Mesothelial cell of epicardium (in vitro differentiated cells): ENCODE measurements around the gene HOMER2. TPM values are rescaled to one million over a fixed set of nuclear protein-coding genes. Genes with fewer than 3 reads are reported as not detected.
A peak's percentile ranks its signal among the peaks of the same experiment; 100 is the strongest.

Source experiments
- DNase-seq, 2 experiments: peaks; one replicate each; pipeline ENCODE4 v3.0.0; 2021; ENCODE audit warnings: low spot score in 2 of 2; ENCODE audit not compliant: unreplicated experiment in 2 of 2
- H3K27ac Mint-ChIP-seq: 2 replicates; pipeline ENCODE4 v1.8.0; 2021; ENCODE audit warnings: mixed read lengths
- H3K27me3 Mint-ChIP-seq: 2 replicates; pipeline ENCODE4 v1.8.0; 2021; ENCODE audit warnings: low read depth, mixed read lengths
- H3K36me3 Mint-ChIP-seq: 2 replicates; pipeline ENCODE4 v1.8.0; 2021; ENCODE audit warnings: mixed read lengths
- H3K4me1 Mint-ChIP-seq: 2 replicates; pipeline ENCODE4 v1.8.0; 2021; ENCODE audit warnings: mixed read lengths
- H3K4me3 Mint-ChIP-seq: 2 replicates; pipeline ENCODE4 v1.8.0; 2021; ENCODE audit warnings: mild to moderate bottlenecking, moderate library complexity, mixed read lengths
- H3K9me3 Mint-ChIP-seq: 2 replicates; pipeline ENCODE4 v1.8.0; 2021; ENCODE audit warnings: mixed read lengths
- total RNA-seq: library from RNA; stranded (reverse); gene quantifications from 3 replicates; pipeline ENCODE4 v1.2.1, GENCODE V29; 2021
- TF ChIP-seq, protein P1 (sequence below): fragments of 200-600 bp; sonication (generic); IDR thresholded peaks from one replicate; pipeline ENCODE4 v1.5.0; 2021; ENCODE audit warnings: antibody characterized with exemption; ENCODE audit not compliant: unreplicated experiment

The HOMER2 gene
- total RNA-seq, 1 donor from 2014 or later = 15.9 TPM

DNA sequence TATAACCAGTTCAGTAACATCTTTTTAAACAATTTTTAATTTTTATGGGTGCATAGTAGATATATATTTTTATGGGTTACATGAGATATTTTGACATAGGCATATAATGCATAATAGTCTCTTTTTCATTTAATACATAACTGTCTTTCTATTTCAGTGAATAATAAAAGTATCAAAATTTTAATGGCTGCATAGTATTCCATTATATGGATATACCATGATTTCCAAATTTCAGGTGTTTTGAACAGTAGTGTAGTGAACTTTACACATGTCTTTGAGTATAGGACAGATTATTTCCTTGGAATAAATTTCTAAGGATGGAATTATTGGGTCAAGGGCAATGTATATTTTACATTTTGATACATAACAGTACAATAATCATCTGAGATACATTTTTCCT, 132.4 kb downstream of the HOMER2 start:
- no peak for DNase-seq
- TF ChIP-seq, protein P1, sequence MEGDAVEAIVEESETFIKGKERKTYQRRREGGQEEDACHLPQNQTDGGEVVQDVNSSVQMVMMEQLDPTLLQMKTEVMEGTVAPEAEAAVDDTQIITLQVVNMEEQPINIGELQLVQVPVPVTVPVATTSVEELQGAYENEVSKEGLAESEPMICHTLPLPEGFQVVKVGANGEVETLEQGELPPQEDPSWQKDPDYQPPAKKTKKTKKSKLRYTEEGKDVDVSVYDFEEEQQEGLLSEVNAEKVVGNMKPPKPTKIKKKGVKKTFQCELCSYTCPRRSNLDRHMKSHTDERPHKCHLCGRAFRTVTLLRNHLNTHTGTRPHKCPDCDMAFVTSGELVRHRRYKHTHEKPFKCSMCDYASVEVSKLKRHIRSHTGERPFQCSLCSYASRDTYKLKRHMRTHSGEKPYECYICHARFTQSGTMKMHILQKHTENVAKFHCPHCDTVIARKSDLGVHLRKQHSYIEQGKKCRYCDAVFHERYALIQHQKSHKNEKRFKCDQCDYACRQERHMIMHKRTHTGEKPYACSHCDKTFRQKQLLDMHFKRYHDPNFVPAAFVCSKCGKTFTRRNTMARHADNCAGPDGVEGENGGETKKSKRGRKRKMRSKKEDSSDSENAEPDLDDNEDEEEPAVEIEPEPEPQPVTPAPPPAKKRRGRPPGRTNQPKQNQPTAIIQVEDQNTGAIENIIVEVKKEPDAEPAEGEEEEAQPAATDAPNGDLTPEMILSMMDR = no peak
- Mint-ChIP-seq H3K4me3 (no peak overlapping the region), H3K9me3 (peaks cover 3% of the 10 kb centered on the region), H3K36me3 (peaks cover 46% of the 10 kb centered on the region), H3K4me1 (no peaks in the 10 kb centered on the region), H3K27ac (no peak overlapping the region), H3K27me3 (no peaks in the 10 kb centered on the region)

DNA sequence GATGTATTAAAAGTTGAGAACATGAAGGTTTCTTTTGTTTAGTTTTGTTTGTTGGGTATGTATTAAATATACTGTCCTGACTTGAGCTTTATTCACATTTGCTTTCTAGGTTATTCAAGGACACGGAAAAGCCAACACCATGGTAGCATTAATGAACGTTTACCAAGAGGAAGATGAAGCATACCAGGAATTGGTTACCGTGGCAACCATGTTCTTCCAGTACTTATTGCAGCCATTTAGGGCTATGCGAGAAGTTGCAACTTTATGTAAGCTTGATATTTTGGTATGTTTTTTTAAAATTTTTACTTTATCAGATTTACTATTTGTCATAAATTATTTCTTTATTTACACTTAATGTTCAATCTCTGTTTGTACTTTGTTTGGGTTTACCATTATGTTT, 139.5 kb downstream of the HOMER2 start:
- DNase-seq = no peak
- no peak overlapping the region for H3K27ac Mint-ChIP-seq
- H3K9me3 Mint-ChIP-seq = no peaks in the 10 kb centered on the region
- TF ChIP-seq, protein P1 = no peak
- no peak overlapping the region for H3K4me3 Mint-ChIP-seq
- H3K27me3 Mint-ChIP-seq = no peaks in the 10 kb centered on the region
- peaks cover 17% of the 10 kb centered on the region for H3K4me1 Mint-ChIP-seq
- peaks cover 23% of the 10 kb centered on the region for H3K36me3 Mint-ChIP-seq

DNA sequence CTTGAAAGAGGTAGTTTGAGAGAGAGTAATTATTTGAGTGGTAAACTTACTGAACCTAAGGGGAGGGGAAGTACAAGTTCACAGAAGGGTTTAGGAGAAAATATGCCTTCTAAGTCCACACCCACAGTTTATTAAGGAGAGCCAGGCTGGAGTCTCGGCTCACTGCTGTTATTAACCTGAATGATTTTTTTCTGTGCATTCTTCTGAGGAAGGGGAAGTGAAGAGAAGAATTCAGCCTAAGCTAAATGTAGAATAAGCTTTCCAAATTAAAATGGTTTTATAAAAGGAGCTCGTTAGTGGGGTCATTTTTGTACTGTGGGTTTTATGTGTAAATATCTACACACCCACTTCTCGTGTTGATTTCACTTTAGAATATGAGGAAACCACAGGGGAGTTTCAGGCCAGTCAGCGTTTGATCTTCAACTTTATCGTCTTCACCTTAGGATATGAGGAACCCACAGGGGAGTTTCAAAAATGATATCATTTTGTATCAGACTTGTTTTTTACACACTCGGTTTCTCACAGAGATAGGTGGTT, 141.6 kb downstream of the HOMER2 start:
- TF ChIP-seq, protein P1 = no peak
- DNase-seq = no peak
- peak overlapping the region; percentile 81 for H3K4me3 Mint-ChIP-seq
- H3K9me3 Mint-ChIP-seq = no peaks in the 10 kb centered on the region
- peaks cover 15% of the 10 kb centered on the region for H3K36me3 Mint-ChIP-seq
- no peaks in the 10 kb centered on the region for H3K27me3 Mint-ChIP-seq
- peaks cover 17% of the 10 kb centered on the region for H3K4me1 Mint-ChIP-seq
- H3K27ac Mint-ChIP-seq = peak overlapping the region; percentile 96

DNA sequence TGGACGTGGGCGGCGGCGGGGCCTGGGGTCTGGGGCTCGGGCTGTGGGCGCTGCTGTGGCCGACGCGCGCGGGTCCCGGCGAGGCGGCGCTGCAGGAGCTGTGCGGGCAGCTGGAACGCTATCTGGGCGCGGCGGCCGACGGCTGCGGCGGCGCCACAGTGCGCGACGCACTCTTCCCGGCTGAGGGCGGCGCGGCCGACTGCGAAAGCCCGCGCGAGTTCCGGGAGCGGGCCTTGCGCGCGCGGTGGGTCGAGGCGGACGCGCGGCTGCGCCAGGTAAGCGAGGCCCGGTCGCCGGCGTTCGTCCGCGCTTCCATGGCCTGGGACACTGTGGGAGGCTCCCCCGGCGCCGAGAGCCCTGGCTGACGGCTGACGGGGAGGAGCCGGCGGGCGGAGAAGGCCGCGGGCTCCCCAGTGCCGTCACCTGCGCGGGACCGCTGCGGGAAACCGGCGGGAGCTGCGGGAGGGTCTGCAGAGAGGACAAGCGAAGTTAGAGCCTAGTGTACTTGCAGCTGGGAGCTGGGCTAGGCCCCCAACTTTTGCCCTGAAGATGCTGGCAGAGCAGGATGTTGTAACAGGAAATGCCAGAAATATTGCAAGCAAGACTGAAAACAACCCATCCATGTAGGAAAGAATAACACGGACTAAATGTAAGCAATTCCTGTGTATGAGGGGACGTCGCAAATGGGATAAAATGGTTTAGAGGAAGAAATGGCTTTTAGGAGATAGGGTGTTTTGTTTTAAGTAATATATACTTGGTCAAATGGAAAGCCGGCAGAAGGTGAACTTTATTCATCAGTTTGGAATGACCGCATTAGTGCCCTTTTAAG, 142.2 kb downstream of the HOMER2 start:
- DNase-seq = peak; percentile 41 to 77
- H3K27ac Mint-ChIP-seq = peak overlapping the region; percentile 96
- H3K36me3 Mint-ChIP-seq = peaks cover 8% of the 10 kb centered on the region

DNA sequence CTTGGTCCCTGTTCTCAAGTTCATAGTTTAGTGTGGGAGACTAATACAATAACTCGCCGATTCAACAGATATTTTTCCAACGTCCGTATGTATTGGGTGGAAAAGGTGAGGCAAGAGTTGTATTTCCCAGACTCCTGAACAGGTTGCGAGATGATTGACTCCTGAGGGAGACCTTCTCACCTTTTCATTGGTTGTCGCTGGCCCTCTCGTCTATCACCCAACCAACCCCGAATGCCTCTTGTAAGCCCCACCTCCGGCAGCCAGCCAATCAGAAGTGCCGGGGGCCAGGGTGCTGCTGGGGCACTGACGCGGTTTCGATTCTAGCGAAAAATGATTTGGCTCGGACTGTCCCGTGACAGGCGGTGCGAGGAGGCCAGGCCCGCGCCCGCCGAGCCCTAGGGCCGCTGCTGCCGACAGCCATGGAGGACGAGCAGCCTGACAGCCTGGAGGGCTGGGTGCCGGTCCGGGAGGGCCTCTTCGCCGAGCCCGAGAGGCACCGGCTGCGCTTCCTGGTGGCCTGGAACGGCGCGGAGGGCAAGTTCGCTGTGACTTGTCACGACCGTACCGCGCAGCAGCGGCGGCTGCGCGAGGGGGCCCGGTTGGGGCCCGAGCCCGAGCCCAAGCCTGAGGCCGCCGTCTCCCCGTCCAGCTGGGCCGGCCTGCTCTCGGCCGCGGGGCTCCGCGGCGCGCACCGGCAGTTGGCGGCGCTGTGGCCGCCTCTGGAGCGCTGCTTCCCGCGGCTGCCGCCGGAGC, 143.0 kb downstream of the HOMER2 start, which contains the start of gene WHAMM:
TSS of gene WHAMM (plus strand) at position 321 of the 753 bp plus-strand sequence. CDS start at position 420, 99 bp downstream.
- Mint-ChIP-seq H3K4me1 (peaks cover 20% of the 10 kb centered on the region), H3K9me3 (no peaks in the 10 kb centered on the region), H3K27me3 (no peaks in the 10 kb centered on the region), H3K36me3 (peaks cover 6% of the 10 kb centered on the region), H3K27ac (peak within 1 kb of the TSS; percentile 96), H3K4me3 (peak within 1 kb of the TSS; percentile 81)
- DNase-seq = peak; percentile 93 to 96
- TF ChIP-seq, protein P1 = no peak

More for the DNA sequence above, 142.2 kb downstream of the HOMER2 start:
- no peaks in the 10 kb centered on the region for H3K27me3 Mint-ChIP-seq
- peaks cover 17% of the 10 kb centered on the region for H3K4me1 Mint-ChIP-seq
- H3K4me3 Mint-ChIP-seq = peak overlapping the region; percentile 81
- TF ChIP-seq, protein P1 = no peak
- no peaks in the 10 kb centered on the region for H3K9me3 Mint-ChIP-seq
